GM21447 (cell line): ENCODE measurements around the gene MED28.
"Not testable (repeated sequence)": the region's sequence is repeated elsewhere in the genome, so short reads cannot be mapped to it uniquely, and the experiment has no call there.

Experiments
- ATAC-seq: cut with Tn5 transposase; IDR thresholded peaks from one replicate; pipeline ENCODE4 v1.9.1; 2021; ENCODE audit not compliant: unreplicated experiment

MED28 gene, protein sequence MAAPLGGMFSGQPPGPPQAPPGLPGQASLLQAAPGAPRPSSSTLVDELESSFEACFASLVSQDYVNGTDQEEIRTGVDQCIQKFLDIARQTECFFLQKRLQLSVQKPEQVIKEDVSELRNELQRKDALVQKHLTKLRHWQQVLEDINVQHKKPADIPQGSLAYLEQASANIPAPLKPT

DNA sequence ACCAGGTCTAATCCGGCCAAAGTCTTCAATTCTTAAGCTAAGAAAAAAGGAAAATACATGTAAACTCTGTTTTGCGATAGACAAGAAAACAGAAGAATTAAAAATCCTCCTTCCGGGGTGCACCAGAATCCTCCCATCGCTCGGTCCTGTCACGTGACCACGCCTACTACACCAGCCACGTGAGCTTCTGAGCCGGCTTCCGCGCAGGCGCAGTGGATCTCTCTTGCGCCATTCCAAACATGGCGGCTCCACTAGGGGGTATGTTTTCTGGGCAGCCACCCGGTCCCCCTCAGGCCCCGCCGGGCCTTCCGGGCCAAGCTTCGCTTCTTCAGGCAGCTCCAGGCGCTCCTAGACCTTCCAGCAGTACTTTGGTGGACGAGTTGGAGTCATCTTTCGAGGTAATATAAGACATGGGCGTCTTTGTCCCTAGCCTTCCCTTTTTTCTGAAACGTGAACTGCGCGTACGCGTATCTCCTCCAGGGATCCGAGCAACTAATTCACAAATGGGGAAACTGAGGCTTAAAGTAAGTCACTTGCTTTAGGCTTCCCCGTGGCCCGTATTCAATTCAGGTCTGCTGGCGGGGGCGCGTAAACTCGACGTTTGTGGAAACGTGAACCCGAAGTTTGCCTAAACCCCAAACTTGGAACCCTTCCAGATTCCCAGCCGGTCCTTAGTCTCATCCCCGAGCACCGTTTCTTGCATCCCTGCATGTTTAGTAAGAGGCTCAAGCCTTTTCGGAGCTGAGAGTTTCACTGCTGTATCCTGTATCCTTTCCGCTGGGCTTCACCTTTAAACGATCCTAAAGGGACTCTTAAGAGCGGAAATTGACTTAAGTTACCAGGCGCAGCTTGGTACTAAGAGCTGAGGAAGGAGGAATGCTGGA lies at the start of gene MED28:
MED28 (plus strand) TSS at position 226 of the 884 bp plus-strand sequence; CDS start at position 240, 14 bp downstream.
- peak; percentile 95 for ATAC-seq

DNA sequence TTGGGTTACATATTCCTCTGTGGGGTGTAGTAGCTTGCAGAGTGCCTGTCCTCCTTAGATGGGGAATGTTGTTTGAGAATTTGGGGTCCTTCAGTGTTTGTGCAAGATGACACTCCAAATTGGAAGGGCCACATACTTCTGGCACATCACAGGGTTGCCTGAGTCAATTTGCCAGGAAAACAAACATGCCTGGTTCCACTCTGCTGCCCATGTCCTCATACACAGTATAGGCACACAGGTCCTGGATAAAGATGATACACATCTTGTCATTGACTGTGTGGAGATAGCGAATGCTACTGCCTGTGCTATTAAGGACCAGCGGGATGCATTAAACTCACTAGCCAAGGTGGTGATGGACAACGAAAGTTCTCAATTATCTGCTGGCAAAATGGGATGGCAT lies 48.6 kb upstream of the MED28 start:
- ATAC-seq, result no peak

GRCh38 chr4:17567271-17567670 lies 47.2 kb upstream of the MED28 start:
- ATAC-seq, result no peak

DNA sequence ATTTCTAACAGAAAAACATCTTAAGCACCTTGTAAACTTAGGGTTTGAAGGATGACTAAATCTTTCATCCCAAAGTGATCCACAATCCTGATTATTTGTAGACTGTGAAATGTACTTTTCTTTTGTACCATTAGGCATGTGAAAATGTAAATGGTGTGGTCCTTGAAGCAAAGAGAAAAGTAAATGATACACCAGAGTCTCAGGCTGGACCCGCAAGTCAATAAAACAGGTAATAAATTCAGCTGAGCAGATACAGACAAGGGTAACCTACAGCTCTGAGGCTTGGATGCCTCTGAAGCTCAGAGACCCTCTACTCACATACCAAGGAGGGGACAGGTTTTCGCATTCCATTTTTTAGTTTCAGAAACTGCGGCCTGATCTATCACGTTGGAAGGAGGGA lies 40.2 kb upstream of the MED28 start:
- no peak for ATAC-seq

DNA sequence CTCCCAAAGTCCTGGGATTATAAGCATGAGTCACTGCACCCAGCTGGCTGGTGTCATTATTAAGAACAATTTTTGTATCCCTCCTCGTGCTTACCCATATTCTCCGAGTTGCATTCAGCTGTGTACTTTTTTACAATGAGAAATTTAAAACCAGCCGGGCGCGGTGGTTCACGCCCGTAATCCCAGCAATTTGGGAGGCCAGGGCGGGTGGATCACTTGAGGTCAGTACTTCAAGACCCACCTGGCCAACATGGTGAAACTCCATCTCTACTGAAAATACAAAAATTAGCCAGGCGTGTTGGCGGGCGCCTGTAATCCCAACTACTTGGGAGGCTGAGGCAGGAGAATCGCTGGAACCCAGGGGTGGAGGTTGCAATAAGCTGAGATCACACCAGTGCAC lies 39.3 kb upstream of the MED28 start:
- not testable (repeated sequence) for ATAC-seq

DNA sequence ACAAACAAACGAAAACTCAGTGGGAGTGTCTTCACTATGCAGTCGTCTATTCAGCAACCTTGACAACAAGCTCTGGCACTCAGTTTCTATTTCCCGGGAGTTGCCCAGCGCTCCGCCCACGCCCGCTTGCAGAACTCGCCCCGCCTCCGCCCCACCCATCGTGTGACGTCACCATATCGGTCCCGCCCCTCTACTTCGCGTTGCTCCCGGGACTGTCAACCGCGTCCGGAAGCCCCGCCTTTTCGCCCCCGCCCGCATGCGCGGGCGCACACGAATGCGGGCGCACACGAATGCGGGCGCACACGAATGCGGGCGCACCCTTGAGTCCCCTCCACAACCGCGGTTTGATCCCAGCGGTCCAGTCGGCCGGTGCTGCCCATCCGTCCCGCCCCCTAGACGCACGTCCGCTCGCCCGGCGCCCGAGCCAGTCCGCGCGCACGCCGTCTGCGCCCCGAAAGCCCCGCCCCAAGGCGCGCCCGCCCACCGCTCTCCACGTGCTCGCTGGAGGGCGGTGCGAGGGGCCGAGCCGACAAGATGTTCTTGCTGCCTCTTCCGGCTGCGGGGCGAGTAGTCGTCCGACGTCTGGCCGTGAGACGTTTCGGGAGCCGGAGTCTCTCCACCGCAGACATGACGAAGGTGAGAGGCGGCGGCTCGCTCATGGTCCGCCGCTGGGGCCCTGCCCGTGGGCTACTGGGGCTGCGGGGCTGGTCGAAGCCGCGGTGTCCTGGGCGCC lies 37.3 kb upstream of the MED28 start, which contains the start of gene LAP3:
LAP3 (plus strand) TSS at position 267 of the 733 bp plus-strand sequence; CDS start at position 535, 268 bp downstream.
- peak; percentile 74 for ATAC-seq

- ATAC-seq, result peak; percentile 23
These were observed 36.6 kb upstream of the MED28 start for GRCh38 chr4:17577665-17578481.

DNA sequence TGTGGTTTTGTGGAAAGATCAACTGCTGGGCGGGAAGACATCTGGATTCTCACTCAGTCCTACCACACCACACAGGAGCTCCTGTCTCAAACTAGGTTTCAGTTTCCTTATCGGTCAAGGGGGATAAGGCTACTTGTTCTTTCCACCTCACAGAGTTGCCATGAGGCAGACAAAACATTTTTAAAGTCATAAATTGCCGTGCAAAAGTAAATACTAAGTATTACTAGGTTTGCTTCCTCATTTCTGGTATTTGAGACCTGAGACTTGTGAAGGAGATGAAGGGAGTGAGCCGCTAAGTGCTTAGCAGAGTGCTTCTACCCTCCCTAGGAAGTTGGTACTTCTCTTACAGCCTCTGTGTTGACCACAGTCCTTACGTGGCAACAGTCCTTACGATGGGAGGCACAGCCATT lies 36.0 kb upstream of the MED28 start:
- ATAC-seq, result peak; percentile 31

DNA sequence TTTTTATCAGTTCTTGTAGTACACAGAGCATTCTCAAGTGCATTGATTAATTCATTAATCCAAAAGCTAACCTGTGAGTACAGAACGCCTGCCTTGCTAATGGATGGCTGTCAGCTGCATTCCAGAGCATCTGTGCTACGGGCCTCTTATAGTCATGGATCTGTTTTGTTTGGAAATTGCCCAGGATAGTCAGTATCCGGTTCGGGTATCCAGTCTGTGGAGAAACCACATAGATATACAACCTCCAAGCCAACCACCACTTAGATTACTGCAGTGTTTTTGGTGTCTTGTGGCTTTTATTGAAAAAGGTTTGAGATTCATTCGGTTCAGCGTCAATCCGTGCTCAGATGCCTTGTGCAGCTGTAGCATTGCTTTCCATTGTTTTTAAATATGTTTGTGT lies 33.5 kb upstream of the MED28 start:
- ATAC-seq, result no peak

DNA sequence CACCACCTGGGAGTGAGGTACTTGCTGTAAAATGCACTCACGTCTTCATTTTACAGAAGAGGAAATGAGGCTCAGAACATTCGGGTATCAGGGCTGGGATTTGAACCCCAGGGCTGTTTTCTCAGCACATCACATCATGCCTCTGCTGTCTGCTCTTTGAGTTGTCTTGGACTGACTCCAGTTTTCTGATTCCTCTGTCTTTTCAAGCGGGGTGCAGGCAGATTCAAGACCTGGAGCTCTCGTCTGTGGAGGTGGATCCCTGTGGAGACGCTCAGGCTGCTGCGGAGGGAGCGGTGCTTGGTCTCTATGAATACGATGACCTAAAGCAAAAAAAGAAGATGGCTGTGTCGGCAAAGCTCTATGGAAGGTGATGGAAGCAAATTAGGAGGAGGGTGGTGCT lies 31.2 kb upstream of the MED28 start:
- ATAC-seq, result no peak

- ATAC-seq, result no peak
These were observed 30.5 kb upstream of the MED28 start for GRCh38 chr4:17583941-17584340.

DNA sequence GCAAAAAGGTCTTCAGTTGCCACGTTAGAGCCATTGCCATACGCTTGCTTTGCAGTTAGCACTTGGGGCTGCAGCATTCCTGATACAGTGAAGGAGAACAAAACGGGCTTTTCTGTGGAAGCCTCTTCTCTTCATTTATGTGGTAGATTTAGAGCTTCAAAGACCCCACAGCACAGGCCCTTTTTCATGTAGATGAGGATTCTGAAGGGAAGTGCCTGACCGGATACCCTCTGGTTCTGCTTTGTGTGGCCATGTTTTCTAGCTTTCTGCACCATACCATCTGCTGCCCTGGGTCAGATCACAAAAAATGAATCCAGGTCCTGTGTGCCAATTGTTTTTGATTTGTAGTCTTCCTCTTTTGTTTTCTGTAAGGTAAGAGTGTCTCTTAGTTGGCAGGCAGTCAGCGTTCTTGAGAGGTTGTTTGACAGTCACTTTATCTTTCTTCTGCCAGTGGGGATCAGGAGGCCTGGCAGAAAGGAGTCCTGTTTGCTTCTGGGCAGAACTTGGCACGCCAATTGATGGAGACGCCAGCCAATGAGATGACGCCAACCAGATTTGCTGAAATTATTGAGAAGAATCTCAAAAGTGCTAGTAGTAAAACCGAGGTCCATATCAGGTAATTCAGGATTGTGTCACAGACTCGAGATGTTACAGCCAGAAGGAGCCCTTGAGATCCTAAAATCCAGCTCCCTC lies 29.8 kb upstream of the MED28 start:
- no peak for ATAC-seq

DNA sequence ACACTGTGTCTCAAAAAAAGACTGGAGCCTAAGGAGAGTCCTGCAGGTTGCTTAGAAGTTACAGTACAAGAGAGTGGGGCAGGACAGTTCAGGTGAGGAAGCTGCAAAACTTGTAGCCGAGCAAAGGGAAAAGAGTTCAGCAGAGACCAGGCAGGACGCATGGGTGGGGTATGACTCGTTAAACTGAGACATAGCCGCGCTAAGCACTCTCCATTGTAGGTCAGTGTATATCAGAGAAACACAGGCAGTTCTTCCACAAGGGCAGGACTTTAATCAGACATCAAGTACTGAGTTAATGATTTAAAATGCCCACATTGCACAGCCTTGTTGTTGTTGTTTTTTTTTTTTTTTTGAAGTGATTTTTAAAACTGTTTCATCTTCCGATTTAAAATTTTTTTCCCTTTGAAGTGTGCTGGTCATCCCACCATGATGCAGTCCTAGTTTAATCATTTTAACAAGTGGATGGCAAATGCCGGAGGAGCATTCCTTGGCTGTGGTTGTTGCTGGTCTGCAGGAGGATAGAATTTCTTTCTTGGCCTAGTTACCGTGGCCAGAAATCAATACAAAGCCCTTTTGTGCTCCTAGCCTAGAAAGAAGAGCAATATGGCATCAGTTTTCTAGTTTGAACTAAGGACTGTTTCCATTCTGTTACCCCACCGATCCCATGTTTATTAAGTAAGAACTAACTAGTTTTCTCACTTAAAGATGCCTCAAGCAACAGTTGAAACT lies 27.2 kb upstream of the MED28 start:
- no peak for ATAC-seq

- ATAC-seq, result no peak
These were observed 25.1 kb upstream of the MED28 start for GRCh38 chr4:17589355-17589754.

GRCh38 chr4:17595471-17596005 lies 18.9 kb upstream of the MED28 start:
- ATAC-seq, result peak; percentile 93

GRCh38 chr4:17597517-17597916 lies 16.9 kb upstream of the MED28 start:
- no peak for ATAC-seq

- ATAC-seq, result no peak
These were observed 14.6 kb upstream of the MED28 start for GRCh38 chr4:17599826-17600225.

DNA sequence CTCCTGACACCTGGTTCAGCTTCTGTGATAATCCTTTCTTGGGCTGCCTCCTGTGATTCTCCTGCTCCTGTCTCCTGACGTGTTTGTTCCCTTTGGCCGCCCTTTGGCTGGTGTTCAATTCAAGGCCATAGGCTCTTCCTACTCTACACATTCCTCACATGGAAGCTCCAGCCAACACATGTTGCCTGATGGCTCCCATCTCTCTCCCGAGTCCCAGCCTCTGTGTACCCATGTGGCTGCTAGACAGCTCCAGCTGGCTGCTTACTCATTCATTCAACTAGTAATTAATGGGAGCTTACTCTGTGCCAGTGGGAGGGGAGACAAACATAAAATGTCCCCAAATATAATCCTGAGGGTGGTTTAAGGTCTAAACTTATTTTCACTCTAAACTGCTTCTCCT lies 9.2 kb upstream of the MED28 start:
- ATAC-seq, result no peak

GRCh38 chr4:17613761-17614415 lies 553 bp upstream of the MED28 start:
- ATAC-seq, result peak; percentile 45
